ENCODE data around the gene NR2F2.

NR2F2 gene

DNA sequence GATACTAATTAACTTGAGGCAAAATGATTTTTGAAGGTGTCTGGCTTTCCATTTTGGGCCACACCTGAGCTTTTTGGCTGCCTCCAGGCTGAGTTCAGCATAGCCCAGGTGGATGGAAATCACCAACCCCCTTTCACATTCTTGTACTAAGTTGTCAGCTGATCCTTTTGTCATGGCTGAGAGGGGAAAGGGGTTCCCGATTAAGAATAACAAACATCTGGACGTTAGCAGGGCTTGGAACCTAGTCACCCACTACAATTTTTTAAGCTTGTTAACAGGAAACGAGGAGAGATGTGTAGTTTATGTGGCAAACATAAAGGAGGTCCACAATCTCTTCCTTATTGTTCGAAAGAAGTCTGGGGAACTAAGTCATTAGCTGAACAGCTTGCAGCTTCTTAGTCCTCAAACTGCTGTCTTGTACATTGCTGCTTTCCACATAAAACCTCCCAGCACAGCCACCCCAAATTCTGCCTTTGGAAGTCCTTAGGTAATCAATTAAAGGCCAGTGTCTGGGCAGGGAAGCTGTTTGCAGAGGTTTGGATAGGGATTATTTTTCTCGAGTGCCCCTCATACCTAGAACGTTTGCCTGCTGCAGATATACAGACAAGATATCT lies 5.0 kb downstream of the NR2F2 start:
- Histone ChIP-seq H3K27me3 (ENCODE audit: insufficient read depth, low read depth, severe bottlenecking) (peaks cover 47% of the 10 kb centered on the region), H3K9me3 (ENCODE audit: severe bottlenecking) (peaks cover 4% of the 10 kb centered on the region), H3K27ac (no peak overlapping the region), H3K36me3 (no peaks in the 10 kb centered on the region), H3K4me3 (ENCODE audit: low read depth, low read length) (no peak overlapping the region)
- DNase-seq = no peak
- no peak for TF ChIP-seq CTCF (IDR thresholded peaks at IDR 0.05; ENCODE audit: low read depth, low read length)

DNA sequence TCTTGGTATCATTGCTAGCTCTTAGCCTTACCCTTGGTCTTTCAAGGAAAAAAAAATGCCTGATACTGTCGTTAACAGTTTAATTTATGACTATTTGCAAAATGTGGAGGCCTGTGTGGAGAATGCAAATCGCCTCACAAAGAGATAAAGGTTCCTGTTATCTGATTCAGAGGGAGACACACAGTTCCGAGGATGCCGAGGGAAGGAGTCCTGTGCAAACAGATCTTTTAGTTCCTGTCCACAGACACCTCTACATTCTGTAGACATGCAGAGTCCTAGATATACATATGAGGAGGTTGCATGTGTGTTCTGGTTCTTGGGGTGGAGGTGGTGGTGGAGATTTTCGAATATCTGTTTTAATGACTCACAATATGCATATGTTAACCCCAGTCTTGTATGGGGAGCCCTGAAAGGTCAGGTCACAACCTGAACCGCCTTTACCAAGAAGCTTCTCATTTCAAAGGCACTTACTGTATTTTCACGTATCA lies 5.7 kb downstream of the NR2F2 start:
- Histone ChIP-seq H3K4me3 (ENCODE audit: low read depth, low read length) (no peak overlapping the region), H3K9me3 (ENCODE audit: severe bottlenecking) (peaks cover 4% of the 10 kb centered on the region), H3K27me3 (ENCODE audit: insufficient read depth, low read depth, severe bottlenecking) (peaks cover 47% of the 10 kb centered on the region), H3K27ac (no peak overlapping the region), H3K36me3 (no peaks in the 10 kb centered on the region)
- DNase-seq = no peak
- TF ChIP-seq CTCF (IDR thresholded peaks at IDR 0.05; ENCODE audit: low read depth, low read length) = no peak

GRCh38 chr15:96336596-96337364 lies 6.3 kb downstream of the NR2F2 start:
- H3K36me3 ChIP-seq = no peaks in the 10 kb centered on the region
- no peak overlapping the region for H3K27ac ChIP-seq
- peaks cover 42% of the 10 kb centered on the region for H3K27me3 ChIP-seq (ENCODE audit: insufficient read depth, low read depth, severe bottlenecking)
- no peak for TF ChIP-seq CTCF (IDR thresholded peaks at IDR 0.05; ENCODE audit: low read depth, low read length)
- peaks cover 4% of the 10 kb centered on the region for H3K9me3 ChIP-seq (ENCODE audit: severe bottlenecking)
- H3K4me3 ChIP-seq (ENCODE audit: low read depth, low read length) = no peak overlapping the region
- no peak for DNase-seq

- Histone ChIP-seq H3K27ac (no peak overlapping the region), H3K9me3 (ENCODE audit: severe bottlenecking) (peaks cover 1% of the 10 kb centered on the region), H3K27me3 (ENCODE audit: insufficient read depth, low read depth, severe bottlenecking) (peaks cover 43% of the 10 kb centered on the region), H3K36me3 (no peaks in the 10 kb centered on the region), H3K4me3 (ENCODE audit: low read depth, low read length) (no peak overlapping the region)
- TF ChIP-seq CTCF (IDR thresholded peaks at IDR 0.05; ENCODE audit: low read depth, low read length) = no peak
- DNase-seq = no peak
Measured at GRCh38 chr15:96337365-96338023, 7.0 kb downstream of the NR2F2 start.

- no peak overlapping the region for H3K4me3 ChIP-seq (ENCODE audit: low read depth, low read length)
- TF ChIP-seq CTCF (IDR thresholded peaks at IDR 0.05; ENCODE audit: low read depth, low read length) = no peak
- no peaks in the 10 kb centered on the region for H3K36me3 ChIP-seq
- no peak overlapping the region for H3K27ac ChIP-seq
- DNase-seq = no peak
- no peaks in the 10 kb centered on the region for H3K9me3 ChIP-seq (ENCODE audit: severe bottlenecking)
- H3K27me3 ChIP-seq (ENCODE audit: insufficient read depth, low read depth, severe bottlenecking) = peaks cover 45% of the 10 kb centered on the region
Measured at GRCh38 chr15:96338074-96338765, 7.7 kb downstream of the NR2F2 start.

Data from WERI-Rb-1 (cell line).